Trophoblast cell (in vitro differentiated cells and primary cell): Measurements from ENCODE around the gene GRB14.

Experiments used
- DNase-seq, 2 donors: peaks; one replicate each; pipeline ENCODE4 v3.0.0-alpha.2; 2016
- H2AFZ ChIP-seq: 2 replicates; pipeline ENCODE4 v1.6.1; 2013; ENCODE audit warnings: low read length, moderate library complexity, mild to moderate bottlenecking; ENCODE audit not compliant: insufficient read depth, poor library complexity
- H2AK5ac ChIP-seq: 2 replicates; pipeline ENCODE4 v1.6.1; 2013; ENCODE audit warnings: mild to moderate bottlenecking, low read length
- H2BK120ac ChIP-seq: 2 replicates; pipeline ENCODE4 v1.6.1; 2013; ENCODE audit warnings: low read length, mild to moderate bottlenecking, moderate library complexity; ENCODE audit not compliant: insufficient read depth, poor library complexity
- H2BK12ac ChIP-seq: 2 replicates; pipeline ENCODE4 v1.6.1; 2013; ENCODE audit warnings: mild to moderate bottlenecking, low read length, moderate library complexity
- H2BK5ac ChIP-seq: 2 replicates; pipeline ENCODE4 v1.6.1; 2013; ENCODE audit warnings: low read length, low read depth, moderate library complexity, mild to moderate bottlenecking; ENCODE audit not compliant: poor library complexity
- H3K14ac ChIP-seq: 2 replicates; pipeline ENCODE4 v1.6.1; 2013; ENCODE audit warnings: mild to moderate bottlenecking, low read length
- H3K18ac ChIP-seq: 2 replicates; pipeline ENCODE4 v1.6.1; 2013; ENCODE audit warnings: mild to moderate bottlenecking, low read length
- H3K23ac ChIP-seq: 2 replicates; pipeline ENCODE4 v1.6.1; 2013; ENCODE audit warnings: low read length
- H3K27ac ChIP-seq: 2 replicates; pipeline ENCODE4 v1.5.1; 2013; ENCODE audit warnings: low read depth, mild to moderate bottlenecking, inconsistent platforms, low read length, moderate library complexity
- H3K27me3 ChIP-seq: 2 replicates; pipeline ENCODE4 v1.6.1; 2013; ENCODE audit warnings: inconsistent platforms, mild to moderate bottlenecking, low read length, moderate library complexity; ENCODE audit not compliant: insufficient read depth
- H3K36me3 ChIP-seq, 2 experiments: 1 replicate in 1 of 2; 2 replicates in 1 of 2; pipeline ENCODE4 v1.6.1; 2013; ENCODE audit warnings: low read length in 2 of 2, mild to moderate bottlenecking in 2 of 2, moderate library complexity in 1 of 2; ENCODE audit not compliant: insufficient read depth in 2 of 2, control insufficient read depth in 1 of 2
- H3K4ac ChIP-seq: 2 replicates; pipeline ENCODE4 v1.6.1; 2013; ENCODE audit warnings: low read depth, mild to moderate bottlenecking, low read length, moderate library complexity
- H3K4me1 ChIP-seq, 2 experiments: 1 replicate in 1 of 2; 2 replicates in 1 of 2; pipeline ENCODE4 v1.6.1; 2013; ENCODE audit warnings: low read length in 2 of 2, mild to moderate bottlenecking in 2 of 2, moderate library complexity in 1 of 2; ENCODE audit not compliant: insufficient read depth in 2 of 2, control insufficient read depth in 1 of 2
- H3K4me2 ChIP-seq: 2 replicates; pipeline ENCODE4 v1.6.1; 2013; ENCODE audit warnings: inconsistent platforms, mild to moderate bottlenecking, low read length, moderate library complexity
- H3K4me3 ChIP-seq: 2 replicates; pipeline ENCODE4 v1.5.1; 2013; ENCODE audit warnings: mild to moderate bottlenecking, low read depth, low read length, inconsistent platforms
- H3K79me1 ChIP-seq: one replicate; pipeline ENCODE4 v1.6.1; 2013; ENCODE audit warnings: low read length
- H3K79me2 ChIP-seq: 2 replicates; pipeline ENCODE4 v1.6.1; 2013; ENCODE audit warnings: low read length, mild to moderate bottlenecking; ENCODE audit not compliant: control insufficient read depth, insufficient read depth, poor library complexity
- H3K9ac ChIP-seq: 2 replicates; pipeline ENCODE4 v1.6.1; 2013; ENCODE audit warnings: mild to moderate bottlenecking, low read length
- H3K9me3 ChIP-seq: 2 replicates; pipeline ENCODE4 v1.6.1; 2013; ENCODE audit warnings: low read depth, mild to moderate bottlenecking, control low read depth, inconsistent platforms, low read length; ENCODE audit not compliant: insufficient read depth
- H4K12ac ChIP-seq: 2 replicates; pipeline ENCODE4 v1.6.1; 2013; ENCODE audit warnings: low read depth, mild to moderate bottlenecking, low read length, moderate library complexity
- H4K8ac ChIP-seq: 2 replicates; pipeline ENCODE4 v1.6.1; 2013; ENCODE audit warnings: low read depth, mild to moderate bottlenecking, low read length, moderate library complexity
- H4K91ac ChIP-seq: one replicate; pipeline ENCODE4 v1.6.1; 2013; ENCODE audit warnings: low read depth, mild to moderate bottlenecking, low read length, moderate library complexity
- WGBS: extraction: QIAGEN DNeasy Blood & Tissue Kit; methylation state at CpG from one replicate; pipeline ENCODE4 v1.1.7; 2013; ENCODE audit warnings: missing lambda C conversion rate; ENCODE audit not compliant: insufficient read length, insufficient coverage; ENCODE audit errors: extremely low coverage; 5-methylcytosine and 5-hydroxymethylcytosine counted together

Gene GRB14

GRCh38 chr2:164457271-164457670 is 164.0 kb downstream of the GRB14 start:
- Histone ChIP-seq H3K27ac (no peak overlapping the region), H3K23ac (no peak overlapping the region), H2AFZ (no peak overlapping the region), H2BK120ac (no peak overlapping the region), H3K79me2 (no peaks in the 10 kb centered on the region), H3K4me1 (no peaks in the 10 kb centered on the region), H2AK5ac (no peak overlapping the region), H3K4ac (no peak overlapping the region), H3K18ac (no peak overlapping the region), H3K4me3 (no peak overlapping the region), H3K79me1 (no peaks in the 10 kb centered on the region), H2BK5ac (no peak overlapping the region), H4K91ac (no peak overlapping the region), H2BK12ac (no peak overlapping the region), H3K4me2 (no peak overlapping the region), H4K8ac (no peak overlapping the region), H4K12ac (no peak overlapping the region), H3K27me3 (no peaks in the 10 kb centered on the region), H3K36me3 (no peaks in the 10 kb centered on the region), H3K14ac (no peak overlapping the region), H3K9me3 (no peaks in the 10 kb centered on the region), H3K9ac (no peak overlapping the region)
- no CpG with 5 or more reads among the region's 1 CpG for WGBS
- DNase-seq: no peak

- Histone ChIP-seq H4K12ac (no peak overlapping the region), H3K9me3 (no peaks in the 10 kb centered on the region), H2BK120ac (no peak overlapping the region), H3K27me3 (no peaks in the 10 kb centered on the region), H3K23ac (no peak overlapping the region), H4K91ac (no peak overlapping the region), H3K18ac (no peak overlapping the region), H4K8ac (no peak overlapping the region), H2BK5ac (no peak overlapping the region), H3K4me2 (no peak overlapping the region), H3K79me1 (no peaks in the 10 kb centered on the region), H3K9ac (no peak overlapping the region), H2AK5ac (no peak overlapping the region), H3K79me2 (no peaks in the 10 kb centered on the region), H3K4me1 (no peaks in the 10 kb centered on the region), H2BK12ac (no peak overlapping the region), H2AFZ (no peak overlapping the region), H3K14ac (no peak overlapping the region), H3K27ac (no peak overlapping the region), H3K4ac (no peak overlapping the region), H3K36me3 (no peaks in the 10 kb centered on the region), H3K4me3 (no peak overlapping the region)
- DNase-seq: no peak
- WGBS: no CpG with 5 or more reads among the region's 4 CpGs
These were observed 164.7 kb downstream of the GRB14 start for GRCh38 chr2:164456619-164457018.

- no peak overlapping the region for H3K4me3 ChIP-seq
- no peak overlapping the region for H3K27ac ChIP-seq
- H3K9me3 ChIP-seq: no peaks in the 10 kb centered on the region
- no peaks in the 10 kb centered on the region for H3K79me2 ChIP-seq
- no peak overlapping the region for H4K8ac ChIP-seq
- no peak overlapping the region for H2AFZ ChIP-seq
- no peak overlapping the region for H2BK5ac ChIP-seq
- WGBS: no CpG with 5 or more reads among the region's 5 CpGs
- no peak overlapping the region for H2AK5ac ChIP-seq
- DNase-seq: no peak
- H4K91ac ChIP-seq: no peak overlapping the region
- H3K27me3 ChIP-seq: no peaks in the 10 kb centered on the region
- H4K12ac ChIP-seq: no peak overlapping the region
- H3K4ac ChIP-seq: no peak overlapping the region
- H3K14ac ChIP-seq: no peak overlapping the region
- no peak overlapping the region for H3K23ac ChIP-seq
- no peak overlapping the region for H3K4me2 ChIP-seq
- no peak overlapping the region for H3K18ac ChIP-seq
- H3K9ac ChIP-seq: no peak overlapping the region
- H3K79me1 ChIP-seq: no peaks in the 10 kb centered on the region
- H3K36me3 ChIP-seq: no peaks in the 10 kb centered on the region
- no peaks in the 10 kb centered on the region for H3K4me1 ChIP-seq
- H2BK12ac ChIP-seq: no peak overlapping the region
- no peak overlapping the region for H2BK120ac ChIP-seq
These were observed 167.5 kb downstream of the GRB14 start for GRCh38 chr2:164453656-164454305.

- Histone ChIP-seq H3K4me3 (no peak overlapping the region), H2BK120ac (no peak overlapping the region)
These were observed 171.0 kb downstream of the GRB14 start for GRCh38 chr2:164450278-164450677.

More at GRCh38 chr2:164450278-164450677, 171.0 kb downstream of the GRB14 start:
- Histone ChIP-seq H2AFZ (no peak overlapping the region), H4K12ac (no peak overlapping the region), H4K8ac (no peak overlapping the region), H3K14ac (no peak overlapping the region), H2BK5ac (no peak overlapping the region), H4K91ac (no peak overlapping the region), H3K36me3 (no peaks in the 10 kb centered on the region), H3K23ac (no peak overlapping the region), H2AK5ac (no peak overlapping the region), H3K79me1 (no peaks in the 10 kb centered on the region), H3K4me2 (no peak overlapping the region), H3K4ac (no peak overlapping the region), H3K27ac (no peak overlapping the region), H3K18ac (no peak overlapping the region), H3K27me3 (no peaks in the 10 kb centered on the region), H2BK12ac (no peak overlapping the region), H3K4me1 (no peaks in the 10 kb centered on the region), H3K9me3 (no peaks in the 10 kb centered on the region), H3K79me2 (no peaks in the 10 kb centered on the region), H3K9ac (no peak overlapping the region)
- no CpG with 5 or more reads among the region's 2 CpGs for WGBS
- DNase-seq: no peak
